Ammon's horn (tissue), 1 donor: ENCODE data around the gene PAPOLG.
A peak's percentile ranks its signal among the peaks of the same experiment; 100 is the strongest.
"Not testable (repeated sequence)": the region's sequence is repeated elsewhere in the genome, so short reads cannot be mapped to it uniquely, and the experiment has no call there.

Source experiments
- DNase-seq: peaks from one replicate; pipeline ENCODE4 v3.0.0-alpha.2; 2016; ENCODE audit warnings: low spot score

Gene PAPOLG

GRCh38 chr2:60775048-60775639, 19.1 kb downstream of the PAPOLG start:
- no peak for DNase-seq

DNA sequence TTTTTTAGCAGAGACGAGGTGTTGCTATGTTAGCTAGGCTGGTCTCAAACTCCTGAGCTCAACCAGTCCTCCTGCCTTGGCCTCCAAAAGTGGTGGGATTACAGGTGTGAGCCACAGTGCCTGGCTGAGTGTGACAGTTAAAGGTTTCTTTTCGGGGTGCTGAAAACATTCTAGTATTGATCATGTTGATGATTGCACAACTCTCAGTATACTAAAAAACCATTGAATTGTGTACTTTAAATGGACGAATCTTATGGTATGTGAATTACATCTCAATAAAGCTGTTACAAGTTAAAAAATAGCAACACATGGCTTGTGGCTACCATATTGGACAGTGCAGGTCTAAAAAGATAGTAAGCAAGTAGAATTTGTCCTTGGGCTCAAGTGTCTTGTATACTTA, 22.3 kb downstream of the PAPOLG start:
- DNase-seq, result no peak

DNA sequence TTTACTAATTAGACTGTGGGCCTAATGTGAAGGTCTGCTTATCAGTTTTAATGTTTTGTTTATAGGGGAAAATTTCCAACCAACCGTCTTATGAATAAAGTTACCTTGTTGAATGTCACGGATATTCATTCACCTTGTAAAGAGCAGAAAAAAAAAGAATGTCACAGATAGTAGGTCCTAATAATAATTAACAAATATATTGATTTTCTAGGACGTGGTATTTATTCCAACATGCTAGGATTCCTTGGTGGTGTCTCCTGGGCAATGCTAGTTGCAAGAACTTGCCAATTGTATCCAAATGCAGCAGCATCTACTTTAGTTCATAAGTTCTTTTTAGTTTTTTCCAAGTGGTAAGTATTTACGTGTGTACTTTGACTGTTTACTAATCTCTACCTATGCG, 23.4 kb downstream of the PAPOLG start:
- DNase-seq, result no peak

- no peak for DNase-seq
These were observed 24.7 kb downstream of the PAPOLG start for GRCh38 chr2:60780721-60781120.

DNA sequence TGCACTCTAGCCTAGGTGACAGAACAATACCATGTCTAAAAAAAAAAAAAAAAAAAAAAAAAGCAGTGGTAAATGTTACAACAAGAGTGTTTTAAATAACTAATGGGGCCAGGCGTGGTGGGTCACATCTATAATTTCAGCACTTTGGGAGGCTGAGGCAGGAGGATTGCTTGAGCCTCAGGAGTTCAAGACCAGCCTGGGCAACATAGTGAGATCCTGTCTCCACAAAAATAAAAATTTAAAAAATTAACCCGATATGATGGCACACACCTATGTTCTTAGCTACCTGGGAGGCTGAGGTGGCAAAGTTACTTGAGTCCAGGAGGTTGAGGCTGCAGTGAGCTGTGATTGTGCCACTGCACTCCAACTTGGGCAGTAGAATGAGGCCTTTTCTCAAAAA, 37.1 kb downstream of the PAPOLG start:
- no peak for DNase-seq

DNA sequence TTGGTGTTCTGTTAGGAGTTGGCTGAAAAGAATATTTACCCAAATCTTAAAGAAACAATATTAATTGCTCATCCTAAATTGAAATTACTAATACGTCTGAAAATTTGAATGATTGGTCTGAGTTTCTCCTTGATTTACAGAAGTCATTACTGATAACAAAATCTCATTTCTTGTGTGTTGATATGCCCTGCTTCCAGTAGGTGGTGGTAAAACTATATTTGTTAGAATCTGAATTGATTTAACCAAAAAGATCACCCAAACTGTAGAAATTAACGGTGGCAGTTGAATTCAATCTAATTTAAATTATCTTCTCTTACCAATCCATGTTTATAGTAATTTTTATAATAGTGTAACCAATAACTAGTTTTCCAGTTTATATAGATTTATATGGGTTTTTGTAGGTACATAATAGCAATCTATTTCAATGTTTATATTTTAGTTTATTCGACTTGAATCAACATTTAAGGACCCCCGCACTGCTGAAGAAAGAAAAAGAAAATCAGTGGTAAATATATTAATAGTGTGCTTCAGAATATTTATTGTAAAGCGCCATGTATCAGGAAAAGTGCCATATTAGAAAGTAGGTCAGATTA, 38.3 kb downstream of the PAPOLG start:
- DNase-seq, result peak; percentile 24

DNA sequence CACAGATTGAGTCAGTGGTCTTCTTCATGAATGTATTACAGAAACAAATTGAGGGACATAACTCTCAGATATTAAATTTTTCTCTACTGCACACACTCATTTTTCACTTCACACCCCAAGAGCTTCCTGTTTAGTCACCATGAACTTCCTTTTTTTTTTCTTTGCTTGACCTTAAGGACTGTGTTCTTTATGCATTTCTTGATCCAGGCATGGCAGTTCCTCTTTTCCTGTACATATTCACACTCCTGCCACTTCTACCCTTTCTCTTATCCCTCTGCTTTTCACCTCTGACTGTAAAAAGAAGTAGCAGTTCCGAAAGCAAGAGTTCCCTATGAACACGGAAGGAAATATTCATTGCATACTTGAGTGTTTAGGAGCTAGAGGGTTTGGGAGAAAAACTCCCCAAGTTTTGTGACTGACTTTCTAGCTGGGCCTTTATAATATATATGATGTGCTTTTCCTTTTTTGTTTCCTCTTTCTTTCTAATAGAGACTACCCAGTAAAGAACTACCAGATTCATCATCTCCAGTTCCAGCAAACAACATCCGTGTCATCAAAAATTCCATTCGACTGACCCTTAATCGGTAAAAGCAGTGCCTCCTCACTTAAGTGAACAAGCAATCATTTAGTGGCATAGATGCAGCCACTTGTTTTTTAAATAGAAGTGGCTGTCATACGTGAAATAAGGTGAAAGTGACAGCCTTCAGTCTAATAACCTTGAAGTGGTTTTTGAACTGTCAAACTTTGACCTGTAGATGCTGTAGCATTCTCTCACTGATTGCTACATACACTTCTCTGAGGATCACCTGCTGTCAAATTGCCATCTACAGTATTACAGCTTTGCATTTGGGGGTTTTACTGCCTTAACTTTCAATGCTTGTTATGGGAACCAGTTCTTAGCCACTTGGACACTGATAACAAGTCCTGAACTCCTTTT, 40.8 kb downstream of the PAPOLG start:
- peak; percentile 49 for DNase-seq

DNA sequence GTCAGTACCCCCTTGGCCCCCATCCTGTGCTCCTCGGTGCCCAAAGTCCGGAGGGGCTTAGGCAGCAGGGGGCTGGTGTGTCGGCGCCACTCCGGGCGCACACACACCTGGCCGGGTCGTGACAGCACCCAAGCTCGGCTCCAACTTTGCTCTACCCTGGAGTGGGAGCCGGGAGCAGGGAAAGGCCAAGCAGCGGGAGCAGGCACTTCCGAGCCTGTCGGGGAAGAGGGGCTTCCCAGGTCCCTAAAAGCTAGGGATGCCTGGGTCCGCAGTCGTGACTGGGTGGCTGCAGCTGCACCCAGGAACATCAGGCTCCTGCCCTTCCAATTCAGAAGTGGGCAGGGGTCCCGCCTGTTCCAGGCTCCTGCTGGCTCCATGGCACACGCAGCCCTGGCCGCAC, 48.4 kb downstream of the PAPOLG start:
- no peak for DNase-seq

DNA sequence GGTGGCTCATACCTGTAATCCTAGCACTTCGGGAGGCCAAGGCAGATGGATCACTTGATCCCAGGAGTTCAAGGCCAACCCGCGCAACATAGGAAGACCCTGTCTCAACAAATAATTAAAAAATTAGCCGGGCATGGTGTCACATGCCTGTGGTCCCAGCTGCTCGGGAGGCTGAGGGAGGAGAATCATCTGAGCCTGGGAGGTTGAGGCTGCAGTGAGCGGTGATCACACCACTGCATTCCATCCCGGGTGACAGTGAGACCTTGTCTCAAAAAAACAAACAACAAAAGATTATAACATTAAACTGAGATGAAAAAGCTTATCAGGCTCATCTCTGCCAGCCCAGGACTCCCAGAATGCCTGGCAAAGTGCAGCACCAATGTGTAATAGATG, 50.5 kb downstream of the PAPOLG start:
- no peak for DNase-seq

- no peak for DNase-seq
These were observed 51.1 kb downstream of the PAPOLG start for GRCh38 chr2:60806988-60807681.

GRCh38 chr2:60808330-60808801, 52.3 kb downstream of the PAPOLG start:
- peak; percentile 16 for DNase-seq

- DNase-seq, result no peak
These were observed 55.7 kb downstream of the PAPOLG start for GRCh38 chr2:60811491-60812375.

GRCh38 chr2:60817191-60817590, 61.1 kb downstream of the PAPOLG start:
- DNase-seq, result not testable (repeated sequence)

GRCh38 chr2:60818272-60818671, 62.2 kb downstream of the PAPOLG start:
- DNase-seq, result no peak

DNA sequence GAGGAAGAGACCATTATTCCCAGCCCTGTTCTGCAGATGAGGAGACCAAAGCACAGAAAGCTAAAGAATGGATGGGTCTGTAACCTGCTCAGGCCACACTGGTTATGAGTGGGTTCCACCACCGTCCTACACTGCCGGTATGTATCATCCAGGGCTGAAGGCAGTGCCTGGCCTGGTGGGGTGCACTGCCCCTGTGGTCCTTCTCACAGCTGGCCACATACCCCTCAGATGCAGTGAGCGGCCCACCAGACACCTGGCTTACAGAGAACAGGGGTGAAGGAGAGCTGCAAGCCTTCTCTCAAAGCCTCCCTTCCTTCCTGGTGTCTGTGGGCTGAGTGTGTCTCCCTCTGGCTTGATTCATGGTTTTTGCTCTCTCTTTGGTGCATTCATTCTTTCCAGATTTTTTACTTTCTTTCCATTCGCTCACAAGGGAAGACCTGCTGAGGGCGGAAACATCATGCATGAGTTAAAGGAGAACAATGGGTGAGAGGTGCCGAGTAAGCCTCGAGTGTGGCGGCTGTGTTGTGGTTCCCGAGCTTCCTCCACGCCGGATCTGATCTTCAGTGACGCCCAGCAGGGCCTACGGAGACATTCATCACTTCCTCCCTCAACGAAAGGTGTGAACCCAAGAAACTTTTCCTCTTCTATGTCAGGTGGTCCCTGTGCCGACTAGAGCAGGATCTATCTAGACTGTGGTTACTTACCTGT, 63.2 kb downstream of the PAPOLG start:
- no peak for DNase-seq

- no peak for DNase-seq
These were observed 63.9 kb downstream of the PAPOLG start for GRCh38 chr2:60819936-60820335.

DNA sequence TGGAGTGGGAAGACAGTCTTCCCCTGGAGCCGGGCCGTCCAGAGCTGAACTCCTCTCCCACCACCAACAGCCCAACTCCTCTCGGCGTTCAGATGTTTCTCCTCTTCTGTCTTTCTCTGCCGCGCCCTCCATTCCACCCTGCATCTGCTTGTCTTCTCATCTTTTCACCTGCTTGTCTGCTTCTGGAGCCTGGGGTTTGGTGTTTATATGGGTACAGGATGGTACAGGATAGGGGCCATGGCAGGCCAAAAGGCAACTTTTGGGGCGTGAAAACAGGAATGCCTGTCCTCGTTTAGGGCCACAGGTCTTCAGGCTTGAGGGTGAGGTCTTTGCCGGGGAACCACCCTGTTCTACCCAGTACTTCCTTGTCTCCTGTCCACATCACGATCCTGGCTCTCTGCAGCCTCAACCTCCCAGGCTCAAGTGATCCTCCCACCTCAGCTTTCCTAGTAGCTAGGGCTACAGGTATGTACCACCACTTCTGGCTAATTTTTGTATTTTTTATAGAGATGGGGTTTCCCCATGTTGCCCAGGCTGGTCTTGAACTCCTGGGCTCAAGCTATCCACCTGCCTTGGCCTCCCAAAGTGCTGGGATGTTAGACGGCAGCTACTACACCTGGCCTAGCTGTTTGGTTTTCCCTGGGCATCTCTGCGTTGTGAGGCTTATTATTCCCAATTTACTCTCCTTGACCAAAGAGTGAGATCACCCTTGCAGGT, 64.5 kb downstream of the PAPOLG start:
- DNase-seq, result no peak

DNA sequence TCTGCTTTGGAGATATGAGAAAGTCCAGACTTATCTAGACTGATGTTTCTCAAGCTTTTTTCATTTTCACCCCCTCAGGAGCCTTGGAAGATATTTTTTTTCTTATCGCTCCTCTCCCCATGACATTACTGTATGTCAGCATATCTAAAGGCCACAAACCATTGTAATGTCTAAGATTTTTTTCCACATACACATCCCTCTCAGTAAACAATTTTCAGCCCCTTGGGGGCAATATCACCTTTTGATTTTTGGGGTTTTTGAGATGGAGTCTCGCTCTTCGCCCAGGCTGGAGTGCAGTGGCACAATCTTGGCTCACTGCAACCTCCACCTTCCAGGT, 65.0 kb downstream of the PAPOLG start:
- no peak for DNase-seq

- no peak for DNase-seq
These were observed 65.7 kb downstream of the PAPOLG start for GRCh38 chr2:60821587-60822302.

- DNase-seq, result no peak
These were observed 66.9 kb downstream of the PAPOLG start for GRCh38 chr2:60822987-60823386.
